ENCODE data around the gene ABCD1. TPM values are rescaled to one million over a fixed set of nuclear protein-coding genes. Genes with fewer than 3 reads are reported as not detected.
"Not testable (repeated sequence)": the region's sequence is repeated elsewhere in the genome, so short reads cannot be mapped to it uniquely, and the experiment has no call there.

The ABCD1 gene
- total RNA-seq, 1 donor from 2014 or later = 15.3 TPM

DNA sequence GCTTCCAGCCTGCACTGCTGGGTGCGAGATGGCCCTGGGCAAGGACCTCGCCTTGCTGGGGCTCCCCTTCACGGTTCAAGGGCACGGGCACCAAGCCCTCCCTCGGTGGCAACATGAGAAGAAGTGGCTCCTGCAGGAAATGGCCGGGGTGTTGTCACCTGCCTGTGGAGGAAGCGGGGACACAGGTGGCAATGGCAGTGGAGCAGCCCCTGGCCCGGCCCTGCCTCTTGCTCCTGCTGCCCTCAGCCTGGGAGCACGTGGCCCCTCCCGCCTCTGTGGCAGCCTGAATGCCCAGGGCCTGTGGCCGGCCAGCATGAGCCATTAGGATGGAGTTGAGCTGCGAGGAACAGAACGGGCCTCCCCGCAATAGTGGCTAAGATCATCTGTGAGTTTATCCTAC, 16.8 kb downstream of the ABCD1 start:
- Histone ChIP-seq H3K4me3 (ENCODE audit: low read depth, low read length) (no peak overlapping the region), H3K27me3 (ENCODE audit: control insufficient read depth, insufficient read depth, low read length) (peaks cover 2% of the 10 kb centered on the region), H3K36me3 (ENCODE audit: control insufficient read depth, insufficient read depth, low read length) (no peaks in the 10 kb centered on the region)
- no peak for DNase-seq (ENCODE audit: low read depth)
- TF ChIP-seq, protein P1, sequence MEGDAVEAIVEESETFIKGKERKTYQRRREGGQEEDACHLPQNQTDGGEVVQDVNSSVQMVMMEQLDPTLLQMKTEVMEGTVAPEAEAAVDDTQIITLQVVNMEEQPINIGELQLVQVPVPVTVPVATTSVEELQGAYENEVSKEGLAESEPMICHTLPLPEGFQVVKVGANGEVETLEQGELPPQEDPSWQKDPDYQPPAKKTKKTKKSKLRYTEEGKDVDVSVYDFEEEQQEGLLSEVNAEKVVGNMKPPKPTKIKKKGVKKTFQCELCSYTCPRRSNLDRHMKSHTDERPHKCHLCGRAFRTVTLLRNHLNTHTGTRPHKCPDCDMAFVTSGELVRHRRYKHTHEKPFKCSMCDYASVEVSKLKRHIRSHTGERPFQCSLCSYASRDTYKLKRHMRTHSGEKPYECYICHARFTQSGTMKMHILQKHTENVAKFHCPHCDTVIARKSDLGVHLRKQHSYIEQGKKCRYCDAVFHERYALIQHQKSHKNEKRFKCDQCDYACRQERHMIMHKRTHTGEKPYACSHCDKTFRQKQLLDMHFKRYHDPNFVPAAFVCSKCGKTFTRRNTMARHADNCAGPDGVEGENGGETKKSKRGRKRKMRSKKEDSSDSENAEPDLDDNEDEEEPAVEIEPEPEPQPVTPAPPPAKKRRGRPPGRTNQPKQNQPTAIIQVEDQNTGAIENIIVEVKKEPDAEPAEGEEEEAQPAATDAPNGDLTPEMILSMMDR (IDR thresholded peaks at IDR 0.05; ENCODE audit: insufficient read depth, low read length, poor library complexity, severe bottlenecking) = no peak

DNA sequence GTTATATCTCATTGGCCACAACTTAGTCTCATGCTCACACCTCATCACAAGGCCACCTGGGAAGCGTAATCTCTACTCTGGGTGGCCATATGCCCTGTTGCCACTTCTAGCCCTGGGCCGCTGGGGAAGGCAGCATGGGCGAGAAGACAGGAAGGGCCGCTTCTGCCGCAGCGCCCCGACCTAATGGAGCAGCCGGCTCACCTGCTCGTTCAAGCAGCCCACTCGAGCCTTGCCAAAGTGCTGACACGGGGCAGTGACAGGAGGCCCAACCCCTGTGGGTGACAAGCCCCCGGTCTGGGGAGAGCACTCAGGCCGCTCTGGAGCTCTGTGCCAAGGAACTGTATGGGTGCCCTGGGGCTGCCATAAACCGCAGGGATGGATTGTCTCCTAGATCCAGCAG, 17.5 kb downstream of the ABCD1 start:
- not testable (repeated sequence) for DNase-seq (ENCODE audit: low read depth)

DNA sequence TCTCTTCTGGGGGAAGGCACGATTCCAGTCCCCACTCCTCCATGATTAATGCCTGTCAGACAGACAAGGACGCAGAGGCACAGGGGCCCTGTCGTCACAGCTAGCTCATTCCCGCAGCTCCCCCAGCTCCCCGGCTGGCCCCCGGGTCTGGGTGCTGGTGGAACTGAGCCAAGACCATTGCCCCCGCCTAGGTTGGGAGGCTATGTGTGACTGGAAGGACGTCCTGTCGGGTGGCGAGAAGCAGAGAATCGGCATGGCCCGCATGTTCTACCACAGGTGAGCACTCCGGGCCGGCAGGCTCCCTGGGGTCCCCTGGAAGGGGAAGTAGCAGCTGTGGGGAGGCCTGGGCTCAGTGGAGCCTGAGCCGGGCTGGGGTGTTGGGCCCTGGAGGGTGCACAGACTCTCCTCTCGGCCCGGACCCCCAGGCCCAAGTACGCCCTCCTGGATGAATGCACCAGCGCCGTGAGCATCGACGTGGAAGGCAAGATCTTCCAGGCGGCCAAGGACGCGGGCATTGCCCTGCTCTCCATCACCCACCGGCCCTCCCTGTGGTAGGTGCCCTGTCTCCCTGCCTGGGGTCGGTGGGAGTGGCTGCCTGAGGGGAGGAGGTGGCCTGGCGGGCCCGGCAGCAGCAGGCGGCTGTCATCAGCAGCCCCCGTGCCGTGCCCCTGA, 18.3 kb downstream of the ABCD1 start:
- H3K36me3 ChIP-seq (ENCODE audit: control insufficient read depth, insufficient read depth, low read length); H3K27me3 ChIP-seq (ENCODE audit: control insufficient read depth, insufficient read depth, low read length); H3K4me3 ChIP-seq (ENCODE audit: low read depth, low read length); DNase-seq (ENCODE audit: low read depth): not testable (repeated sequence)

More for the DNA sequence above, 17.5 kb downstream of the ABCD1 start:
- H3K27me3 ChIP-seq (ENCODE audit: control insufficient read depth, insufficient read depth, low read length); H3K4me3 ChIP-seq (ENCODE audit: low read depth, low read length); H3K36me3 ChIP-seq (ENCODE audit: control insufficient read depth, insufficient read depth, low read length): not testable (repeated sequence)

DNA sequence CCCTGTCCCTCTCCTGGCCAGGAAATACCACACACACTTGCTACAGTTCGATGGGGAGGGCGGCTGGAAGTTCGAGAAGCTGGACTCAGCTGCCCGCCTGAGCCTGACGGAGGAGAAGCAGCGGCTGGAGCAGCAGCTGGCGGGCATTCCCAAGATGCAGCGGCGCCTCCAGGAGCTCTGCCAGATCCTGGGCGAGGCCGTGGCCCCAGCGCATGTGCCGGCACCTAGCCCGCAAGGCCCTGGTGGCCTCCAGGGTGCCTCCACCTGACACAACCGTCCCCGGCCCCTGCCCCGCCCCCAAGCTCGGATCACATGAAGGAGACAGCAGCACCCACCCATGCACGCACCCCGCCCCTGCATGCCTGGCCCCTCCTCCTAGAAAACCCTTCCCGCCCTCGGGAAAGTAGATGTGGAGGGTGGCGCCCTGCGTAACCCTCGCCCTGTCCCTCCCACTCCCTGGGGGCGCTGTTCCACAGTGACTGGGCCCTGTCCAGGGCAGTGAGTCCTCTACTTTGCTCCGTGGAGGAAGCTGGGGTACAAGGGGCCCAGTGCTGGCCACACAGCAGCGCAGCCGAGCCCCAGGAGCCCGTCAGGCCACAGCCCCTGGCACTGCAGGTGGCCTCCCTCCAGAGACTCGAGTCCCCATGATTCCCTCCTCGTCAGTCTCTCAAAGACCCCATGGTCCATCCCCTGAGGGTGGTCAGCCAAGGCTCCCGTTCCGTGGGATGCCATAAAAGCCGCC, 19.0 kb downstream of the ABCD1 start:
- not testable (repeated sequence) for H3K4me3 ChIP-seq (ENCODE audit: low read depth, low read length); DNase-seq (ENCODE audit: low read depth); H3K27me3 ChIP-seq (ENCODE audit: control insufficient read depth, insufficient read depth, low read length); H3K36me3 ChIP-seq (ENCODE audit: control insufficient read depth, insufficient read depth, low read length)

DNA sequence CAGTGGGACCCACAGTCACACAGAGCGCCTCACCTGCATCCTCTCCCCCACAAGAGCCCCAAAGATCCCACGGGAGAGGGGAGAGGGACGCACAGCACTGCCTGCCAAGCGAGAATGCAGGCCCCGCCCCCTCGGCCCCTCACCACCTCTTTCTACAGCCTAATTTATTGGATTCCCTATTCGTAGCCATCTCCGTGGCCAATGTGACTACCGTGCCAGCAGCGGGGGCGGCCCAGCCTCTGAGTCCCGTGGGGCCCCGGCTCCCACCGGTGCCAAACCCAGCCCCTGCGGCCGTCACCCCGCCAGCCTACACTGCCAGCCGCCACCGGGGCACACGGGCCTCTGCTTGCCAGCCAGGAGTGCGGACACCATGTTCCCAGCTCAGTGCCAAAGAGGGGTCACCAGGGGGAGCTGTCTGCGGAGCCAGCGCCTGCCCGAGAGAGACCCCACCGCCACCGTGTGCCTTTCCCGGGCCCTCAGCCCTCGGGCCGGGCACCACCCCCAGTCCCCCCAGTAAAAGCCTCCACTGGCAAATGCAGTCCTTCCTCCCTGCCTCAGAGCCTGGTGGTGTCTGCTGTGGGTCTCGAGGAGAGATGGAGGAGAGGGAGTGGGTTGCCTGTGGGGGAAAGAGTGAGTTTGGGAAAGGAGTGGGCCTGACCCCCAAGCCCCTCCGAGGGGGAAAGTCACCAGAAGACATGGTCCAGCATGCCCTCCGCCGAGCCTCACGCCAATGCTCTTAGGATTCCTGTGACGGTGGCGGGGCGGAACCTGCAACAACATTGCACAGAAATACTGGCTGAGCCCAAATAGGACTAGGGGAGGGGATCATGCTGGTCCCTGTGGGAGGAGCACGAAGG, 19.8 kb downstream of the ABCD1 start:
- Histone ChIP-seq H3K4me3 (ENCODE audit: low read depth, low read length) (no peak overlapping the region), H3K27me3 (ENCODE audit: control insufficient read depth, insufficient read depth, low read length) (peaks cover 2% of the 10 kb centered on the region), H3K36me3 (ENCODE audit: control insufficient read depth, insufficient read depth, low read length) (no peaks in the 10 kb centered on the region)
- TF ChIP-seq, protein P1 (IDR thresholded peaks at IDR 0.05; ENCODE audit: insufficient read depth, low read length, poor library complexity, severe bottlenecking) = peak; percentile 28
- DNase-seq (ENCODE audit: low read depth) = no peak

DNA sequence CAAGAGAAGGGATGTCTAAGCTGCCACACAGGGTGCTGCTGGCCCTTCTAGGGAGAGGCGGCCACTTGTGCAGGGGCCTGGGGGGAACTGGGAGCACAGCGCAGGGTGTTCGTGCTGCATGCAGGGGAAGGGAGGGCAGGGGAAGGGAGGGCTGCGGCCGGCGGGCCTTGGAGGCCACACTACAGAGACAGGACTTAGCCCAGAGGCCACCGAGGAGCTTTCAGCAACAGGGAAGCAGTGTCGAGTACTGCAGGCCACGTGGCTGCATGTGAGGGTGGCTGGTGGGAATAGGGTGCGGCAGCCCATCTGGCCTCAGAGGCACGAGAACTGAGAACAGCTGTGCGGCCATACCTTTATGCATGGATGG, 20.4 kb downstream of the ABCD1 start:
- H3K27me3 ChIP-seq (ENCODE audit: control insufficient read depth, insufficient read depth, low read length); H3K4me3 ChIP-seq (ENCODE audit: low read depth, low read length); H3K36me3 ChIP-seq (ENCODE audit: control insufficient read depth, insufficient read depth, low read length); DNase-seq (ENCODE audit: low read depth): not testable (repeated sequence)

DNA sequence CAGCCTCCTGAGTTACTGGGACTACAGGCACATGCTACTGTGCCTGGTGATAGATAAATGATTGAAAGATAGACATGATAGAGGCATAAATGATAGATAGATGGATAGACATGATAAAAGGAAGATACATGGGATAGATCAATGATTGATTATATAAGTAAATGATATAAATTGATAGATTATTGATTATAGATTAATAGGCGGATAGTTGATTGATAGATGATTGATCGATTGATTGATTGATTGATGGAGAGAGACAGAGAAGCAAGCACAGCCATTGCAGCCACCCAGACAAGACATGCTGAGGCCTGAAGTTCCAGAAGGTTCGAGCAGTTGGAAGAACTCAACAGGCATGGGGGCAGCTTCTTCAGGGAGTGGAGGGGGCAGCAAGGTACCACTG, 21.7 kb downstream of the ABCD1 start:
- Histone ChIP-seq H3K4me3 (ENCODE audit: low read depth, low read length) (no peak overlapping the region), H3K36me3 (ENCODE audit: control insufficient read depth, insufficient read depth, low read length) (no peaks in the 10 kb centered on the region), H3K27me3 (ENCODE audit: control insufficient read depth, insufficient read depth, low read length) (peaks cover 5% of the 10 kb centered on the region)
- DNase-seq (ENCODE audit: low read depth) = no peak
- TF ChIP-seq, protein P1 (IDR thresholded peaks at IDR 0.05; ENCODE audit: insufficient read depth, low read length, poor library complexity, severe bottlenecking) = no peak

DNA sequence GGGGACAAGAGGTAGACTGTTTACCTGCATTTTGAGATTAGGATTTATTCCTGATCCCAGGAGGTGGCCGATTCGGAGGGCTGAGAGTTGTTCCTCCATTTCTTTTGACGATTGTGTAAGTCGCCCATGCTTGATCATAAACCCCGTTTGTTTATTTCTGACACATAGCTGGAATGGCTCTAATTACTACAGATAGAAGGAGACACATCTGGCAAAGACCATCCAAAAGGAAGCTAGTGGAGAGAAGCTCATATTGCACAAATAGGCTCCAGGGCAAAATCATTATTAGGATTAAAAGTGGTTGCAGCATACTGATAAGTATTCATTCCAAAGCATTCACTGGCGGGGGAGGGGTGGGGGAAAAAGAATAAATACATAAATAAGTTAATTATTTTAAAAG, 22.3 kb downstream of the ABCD1 start:
- H3K4me3 ChIP-seq (ENCODE audit: low read depth, low read length); DNase-seq (ENCODE audit: low read depth); H3K27me3 ChIP-seq (ENCODE audit: control insufficient read depth, insufficient read depth, low read length); H3K36me3 ChIP-seq (ENCODE audit: control insufficient read depth, insufficient read depth, low read length): not testable (repeated sequence)

- DNase-seq (ENCODE audit: low read depth); H3K4me3 ChIP-seq (ENCODE audit: low read depth, low read length); H3K36me3 ChIP-seq (ENCODE audit: control insufficient read depth, insufficient read depth, low read length); H3K27me3 ChIP-seq (ENCODE audit: control insufficient read depth, insufficient read depth, low read length): not testable (repeated sequence)
These were observed 24.4 kb downstream of the ABCD1 start for GRCh38 chrX:153749017-153749416.

Measured in kidney epithelial cell (primary cell).